Stimulated activated CD4-positive, alpha-beta T cell treated with anti-CD3 and anti-CD28 coated beads, Interleukin-12 subunit alpha, Interleukin-12 subunit beta, amount 100 ng/mL, for 48 hours (primary cell): ENCODE data around the gene LONP1.
"Not testable (repeated sequence)": the region's sequence is repeated elsewhere in the genome, so short reads cannot be mapped to it uniquely, and the experiment has no call there.

Experiments
- DNase-seq, 3 donors: peaks; one replicate each; pipeline ENCODE4 v3.0.0-alpha.2; 2020; ENCODE audit warnings: low read depth in 2 of 3, low spot score in 1 of 3

Gene LONP1

GRCh38 chr19:5719961-5720790 is at the start of gene LONP1, which contains the start of gene CATSPERD:
TSS of gene LONP1 (minus strand) at chr19:5720146. CDS start at chr19:5720132, 14 bp downstream.
TSS of gene CATSPERD (plus strand) at chr19:5720637. CDS start at chr19:5720738, 101 bp downstream.
- DNase-seq, result peak; percentile 96 to 98 (median 97)

DNA sequence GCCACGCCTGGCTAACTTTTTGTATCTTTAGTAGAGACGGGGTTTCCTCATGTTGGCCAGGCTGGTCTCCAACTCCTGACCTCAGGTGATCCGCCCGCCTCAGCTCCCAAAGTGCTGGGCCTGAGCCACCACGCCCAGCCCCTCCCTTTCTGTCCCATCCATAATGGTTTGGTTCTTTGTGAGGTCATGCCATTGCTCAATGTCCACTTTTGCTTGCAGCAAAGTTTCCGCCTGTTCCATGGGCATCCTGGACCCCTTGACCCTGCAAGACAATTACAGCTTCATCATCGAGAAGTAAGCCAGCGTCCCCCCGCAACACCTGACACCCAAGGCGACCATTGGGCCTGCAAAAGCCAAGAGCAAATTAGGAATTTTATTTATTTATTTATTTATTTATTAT is 48.0 kb upstream of the LONP1 start:
- DNase-seq, result no peak

- no peak for DNase-seq
Observed at GRCh38 chr19:5765220-5765619, 45.3 kb upstream of the LONP1 start.

DNA sequence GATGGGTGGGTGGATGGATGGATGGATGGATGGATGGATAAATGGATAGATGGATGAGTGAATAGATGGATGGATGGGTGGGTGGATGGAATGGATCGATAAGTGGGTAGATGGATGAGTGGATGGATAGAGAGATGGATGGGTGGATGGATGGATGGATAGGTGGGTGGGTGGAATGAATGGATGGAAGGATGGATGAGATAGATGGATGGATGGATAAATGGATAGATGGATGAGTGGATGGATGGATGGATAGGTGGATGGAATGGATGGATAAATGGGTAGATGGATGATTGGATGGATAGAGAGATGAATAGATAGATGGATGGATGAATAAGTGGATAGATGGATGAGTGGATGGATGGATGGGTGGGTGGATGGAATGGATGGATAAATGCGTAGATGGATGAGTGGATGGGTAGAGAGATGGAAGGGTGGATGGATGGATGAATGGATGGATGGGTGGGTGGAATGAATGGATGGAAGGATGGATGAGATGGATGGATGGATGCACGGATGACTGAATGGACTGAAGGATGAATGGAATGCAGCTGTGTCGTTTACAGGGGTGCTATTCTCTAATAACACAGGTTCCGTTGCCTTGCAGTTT is 42.8 kb upstream of the LONP1 start:
- DNase-seq, result no peak

- no peak for DNase-seq
Observed at GRCh38 chr19:5753743-5754142, 33.8 kb upstream of the LONP1 start.

- no peak for DNase-seq
Observed at GRCh38 chr19:5751709-5752108, 31.8 kb upstream of the LONP1 start.

DNA sequence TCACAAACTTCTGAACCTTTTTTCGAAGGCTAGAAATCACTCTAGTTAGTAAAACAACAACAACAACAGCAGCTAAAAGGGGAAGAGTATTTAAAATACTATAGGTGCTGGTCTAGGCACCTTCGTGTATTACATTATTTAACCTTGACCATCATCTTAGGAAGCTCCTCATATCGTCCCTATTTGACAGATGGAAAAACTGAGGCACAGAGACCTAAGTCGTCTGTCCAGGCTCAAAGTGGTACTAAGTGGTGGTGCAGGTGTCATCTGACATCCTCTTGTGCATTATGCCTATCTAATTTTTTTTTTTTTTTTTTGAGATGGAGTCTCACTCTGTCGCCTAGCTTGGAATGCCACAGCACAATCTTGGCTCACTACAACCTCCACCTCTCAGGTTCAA is 29.6 kb upstream of the LONP1 start:
- DNase-seq, result no peak

GRCh38 chr19:5748920-5749319 is 29.0 kb upstream of the LONP1 start:
- not testable (repeated sequence) for DNase-seq

- DNase-seq, result not testable (repeated sequence)
Observed at GRCh38 chr19:5744999-5745398, 25.1 kb upstream of the LONP1 start.

- no peak for DNase-seq
Observed at GRCh38 chr19:5743630-5744029, 23.7 kb upstream of the LONP1 start.

- no peak for DNase-seq
Observed at GRCh38 chr19:5742051-5742450, 22.1 kb upstream of the LONP1 start.

DNA sequence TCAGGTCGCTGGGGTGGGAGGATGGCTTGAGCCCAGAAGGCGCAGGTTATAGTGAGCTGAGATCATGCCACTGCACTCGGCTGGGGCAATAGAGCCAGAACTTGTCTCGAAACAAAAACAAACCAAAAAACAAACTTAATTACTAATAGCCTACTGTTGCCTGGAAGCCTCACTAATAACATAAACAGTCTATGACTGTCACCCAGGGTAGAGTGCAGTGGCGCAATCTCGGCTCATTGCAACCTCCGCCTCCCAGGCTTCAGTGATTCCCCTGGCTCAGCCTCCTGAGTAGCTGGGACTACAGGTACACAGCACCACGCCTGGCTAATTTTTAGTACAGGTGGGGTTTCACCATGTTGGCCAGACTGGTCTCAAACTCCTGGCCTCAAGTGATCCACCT is 18.5 kb upstream of the LONP1 start:
- no peak for DNase-seq

GRCh38 chr19:5733172-5733571 is 13.2 kb upstream of the LONP1 start:
- not testable (repeated sequence) for DNase-seq

- no peak for DNase-seq
Observed at GRCh38 chr19:5727453-5728050, 7.6 kb upstream of the LONP1 start.

DNA sequence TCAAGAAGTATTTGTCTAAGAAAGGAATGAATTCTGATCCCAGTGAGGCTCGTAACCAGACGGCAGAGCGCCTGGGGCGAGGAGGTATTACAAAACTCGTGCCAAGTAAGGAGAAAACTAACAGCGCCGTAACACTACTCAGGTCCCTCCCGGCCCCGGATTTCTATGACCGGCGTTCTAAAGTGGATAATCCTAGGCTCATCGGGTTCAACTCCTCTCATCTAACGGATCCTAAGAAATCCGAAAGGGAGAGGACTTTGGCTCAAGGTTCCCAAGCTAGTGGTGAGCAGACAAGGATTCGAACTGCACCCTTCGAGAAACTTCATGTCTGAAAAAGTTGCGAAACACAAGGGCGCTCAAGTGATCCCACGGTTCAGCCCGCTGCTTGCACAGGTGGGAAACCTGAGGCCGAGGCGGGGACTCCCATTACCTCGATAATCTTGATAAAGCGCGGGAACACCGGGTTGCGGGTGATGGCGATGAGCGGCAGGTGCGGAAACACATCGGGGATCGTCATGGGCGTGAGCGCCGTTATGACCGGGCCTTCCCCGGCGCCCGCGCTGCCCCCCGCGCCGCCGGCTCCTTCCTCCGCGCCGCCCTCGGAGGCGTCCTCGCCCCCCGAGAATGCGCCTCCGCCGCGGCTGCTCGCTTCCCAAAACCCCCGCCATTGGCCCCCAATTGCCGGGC is 529 bp downstream of the LONP1 start:
- DNase-seq, result peak in 2 of 3 donors; percentile 23 to 29

DNA sequence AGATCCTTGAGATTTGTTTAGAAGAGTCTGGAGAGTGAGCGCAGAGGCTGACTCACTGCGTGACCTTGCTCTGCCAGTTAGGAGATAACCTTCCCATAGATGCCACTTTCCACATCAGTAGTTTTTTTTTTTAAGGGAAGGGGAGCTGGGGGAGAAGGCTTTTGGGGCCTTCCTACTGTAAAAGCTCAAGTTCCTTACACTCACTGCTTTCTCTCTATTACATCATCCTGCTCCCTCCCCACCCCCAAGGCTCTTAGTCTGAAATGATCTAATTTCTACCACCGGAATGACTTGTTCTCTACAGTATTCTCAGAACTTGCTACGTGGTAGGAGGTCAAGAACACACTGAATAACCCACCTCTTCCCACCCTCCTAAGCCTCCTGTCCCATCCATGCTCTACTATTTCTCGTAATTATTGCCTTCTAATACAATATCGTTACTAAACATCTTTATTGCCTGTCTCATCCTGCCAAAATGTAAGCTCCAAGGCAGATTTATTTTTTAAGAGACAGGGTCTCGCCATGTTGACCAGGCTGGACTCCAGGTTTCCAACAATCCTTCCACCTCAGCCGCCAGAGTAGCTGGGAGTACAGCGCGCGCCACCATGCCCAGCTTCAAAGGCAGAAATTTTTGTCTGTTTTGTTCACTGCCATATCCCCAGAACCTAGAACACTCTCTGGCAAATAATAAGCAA is 1.2 kb downstream of the LONP1 start:
- peak; percentile 51 to 70 (median 60) for DNase-seq

DNA sequence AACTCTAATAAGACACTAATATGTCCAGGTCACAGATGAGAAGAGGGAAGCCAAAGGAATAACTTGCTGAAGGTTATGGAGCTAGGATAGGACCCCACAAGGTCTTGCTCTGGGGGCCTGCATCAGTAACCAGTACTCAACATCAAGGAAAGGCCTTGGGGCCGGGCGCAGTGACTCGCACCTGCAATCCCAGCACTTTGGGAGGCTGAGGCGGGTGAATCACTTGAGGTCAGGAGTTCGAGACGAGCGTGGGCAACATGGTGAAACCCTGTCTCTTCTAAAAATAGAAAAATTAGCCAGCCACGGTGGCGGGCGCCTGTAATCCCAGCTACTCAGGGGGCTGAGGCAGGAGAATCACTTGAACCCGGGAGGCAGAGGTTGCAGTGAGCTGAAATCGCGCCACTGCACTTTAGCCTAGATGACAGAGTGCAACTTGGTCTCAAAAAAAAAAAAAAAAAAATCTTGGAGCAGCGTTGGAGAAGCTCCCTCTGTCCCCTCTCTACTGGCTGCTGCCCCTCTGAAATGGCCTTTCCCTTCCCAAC is 1.8 kb downstream of the LONP1 start:
- DNase-seq, result peak; percentile 51 to 61 (median 61)

DNA sequence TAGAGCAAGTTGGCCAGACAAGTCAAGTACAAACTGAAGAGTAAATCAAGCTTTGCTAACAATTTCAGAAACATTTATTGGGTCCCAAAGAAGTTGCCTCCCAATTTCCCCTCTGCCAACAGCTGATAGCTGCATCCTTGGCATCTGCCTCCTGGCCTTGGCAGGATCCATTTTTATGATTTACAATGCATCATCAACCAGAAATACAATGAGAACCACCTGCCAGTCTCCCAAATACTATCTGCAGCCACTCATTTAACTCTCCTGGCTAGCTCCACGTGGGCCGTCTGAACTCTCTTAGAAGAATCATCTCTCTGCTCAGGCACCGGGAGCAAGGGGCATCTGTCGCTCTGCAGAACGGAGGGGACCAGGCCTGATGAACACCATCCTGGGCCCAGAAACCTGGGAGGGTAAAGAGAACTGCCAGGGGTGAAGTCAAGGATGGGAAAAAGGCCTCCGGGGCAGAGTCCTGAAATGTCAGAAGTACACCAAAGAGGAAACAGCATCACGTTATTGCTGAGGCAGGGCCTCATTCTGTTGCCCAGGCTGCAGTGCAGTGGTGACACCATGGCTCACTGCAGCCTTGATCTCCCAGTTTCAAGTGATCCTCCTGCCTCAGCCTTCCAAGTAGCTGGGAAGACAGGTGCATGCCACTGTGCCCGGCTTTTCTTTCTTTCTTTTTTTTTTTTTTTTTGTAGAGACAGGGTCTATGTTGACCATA is 2.6 kb downstream of the LONP1 start:
- no peak for DNase-seq

DNA sequence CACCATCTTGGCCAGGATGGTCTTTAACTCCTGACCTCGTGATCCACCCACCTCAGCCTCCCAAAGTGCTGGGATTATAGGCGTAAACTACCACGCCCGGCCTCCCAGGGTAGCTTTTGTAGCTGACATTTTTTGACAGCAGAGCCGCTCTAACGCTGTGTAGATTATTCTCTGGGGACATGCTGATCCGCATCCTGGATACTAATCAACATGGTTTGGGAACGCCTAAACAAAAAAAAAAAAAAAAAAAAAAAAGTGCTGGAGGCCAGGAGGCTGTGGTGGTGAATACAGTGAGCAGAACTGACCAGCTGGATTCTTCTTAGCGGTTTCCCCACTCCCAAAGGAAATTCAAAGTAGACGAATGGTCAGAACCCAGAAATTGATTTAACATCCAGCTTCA is 5.1 kb downstream of the LONP1 start:
- DNase-seq, result no peak

DNA sequence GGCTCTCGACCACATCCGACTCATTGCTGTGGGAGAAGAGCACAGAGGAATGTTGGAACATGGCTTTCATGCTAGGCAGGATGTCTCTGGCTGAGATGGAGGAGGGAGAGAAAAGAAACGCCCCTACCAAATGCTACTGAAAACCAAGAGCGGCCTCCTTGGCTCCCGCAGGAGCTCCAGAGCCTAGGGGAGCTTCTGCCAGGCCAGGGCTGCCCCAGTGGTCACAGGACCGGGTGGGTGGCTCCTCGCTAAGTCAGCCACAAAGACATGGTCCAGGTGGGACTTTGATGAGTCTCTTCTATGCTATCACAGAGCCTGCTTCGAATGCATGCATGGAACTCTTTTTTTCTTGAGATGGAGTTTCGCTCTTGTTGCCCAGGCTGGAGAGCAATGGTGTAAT is 6.7 kb downstream of the LONP1 start:
- DNase-seq, result no peak
